Mammary epithelial cell (primary cell): Measurements from ENCODE around the gene EEF1G.

Experiments used
- CTCF ChIP-seq, 2 donors: IDR thresholded peaks in 1 of 2; conservative IDR thresholded peaks in 1 of 2; 2 replicates each; pipeline ENCODE4 v1.5.1; 2011 to 2012; ENCODE audit warnings: inconsistent platforms in 2 of 2, low read length in 2 of 2, mild to moderate bottlenecking in 2 of 2, control low read depth in 1 of 2, low read depth in 1 of 2; ENCODE audit not compliant: insufficient read depth in 1 of 2; ENCODE audit errors: extremely low read depth in 1 of 2
- EZH2 ChIP-seq: IDR thresholded peaks from 2 replicates; pipeline ENCODE4 v1.6.1; 2012; ENCODE audit warnings: low read length, inconsistent platforms, borderline replicate concordance

GRCh38 chr11:62595124-62595523 is 21.4 kb upstream of the EEF1G start:
- no peak for TF ChIP-seq CTCF (conservative IDR thresholded peaks at IDR 0.05 in 1 of 2, IDR thresholded peaks at IDR 0.05 in 1 of 2; ENCODE audit: extremely low read depth in 1 of 2, insufficient read depth in 1 of 2, low read depth in 1 of 2, low read length in 2 of 2)
- no peak for TF ChIP-seq EZH2
